HG02610 (cell line): ENCODE results near the gene ZDHHC5.
"Not testable (repeated sequence)": the region's sequence is repeated elsewhere in the genome, so short reads cannot be mapped to it uniquely, and the experiment has no call there.

Source experiments
- ATAC-seq: cut with Tn5 transposase; IDR thresholded peaks from one replicate; pipeline ENCODE4 v1.9.1; 2021; ENCODE audit warnings: mild to moderate bottlenecking, moderate library complexity; ENCODE audit not compliant: unreplicated experiment

The ZDHHC5 gene

GRCh38 chr11:57716726-57717125 lies 48.8 kb downstream of the ZDHHC5 start:
- ATAC-seq = not testable (repeated sequence)

DNA sequence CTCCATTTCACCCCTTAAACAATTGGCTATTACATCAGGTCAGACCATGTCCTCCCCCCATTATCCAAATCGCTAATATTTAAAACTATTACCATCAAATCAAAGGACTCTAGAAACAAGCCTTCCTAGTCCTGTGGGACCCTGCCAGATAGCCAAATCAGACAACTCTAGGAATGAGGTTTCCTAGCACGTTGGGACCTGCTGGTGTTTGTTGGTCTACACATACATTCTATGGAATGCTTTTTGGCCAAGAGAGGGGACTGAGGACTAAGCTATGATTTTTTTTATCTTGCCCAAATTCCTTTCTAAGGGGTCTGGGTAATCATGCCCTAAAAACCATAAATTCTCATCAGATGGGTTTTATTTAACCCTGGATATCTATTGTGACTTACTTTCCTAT lies 59.3 kb downstream of the ZDHHC5 start:
- no peak for ATAC-seq

- no peak for ATAC-seq
Measured at GRCh38 chr11:57728829-57729228, 60.9 kb downstream of the ZDHHC5 start.

- no peak for ATAC-seq
Measured at GRCh38 chr11:57729479-57729878, 61.6 kb downstream of the ZDHHC5 start.

GRCh38 chr11:57732661-57733060 lies 64.7 kb downstream of the ZDHHC5 start:
- ATAC-seq = no peak

- no peak for ATAC-seq
Measured at GRCh38 chr11:57735619-57736298, 67.8 kb downstream of the ZDHHC5 start.

GRCh38 chr11:57741132-57742086 lies 73.5 kb downstream of the ZDHHC5 start, which contains the start of gene SELENOH:
Gene SELENOH, plus strand, starts transcription at chr11:57741491. Its CDS starts 105 bp downstream, at chr11:57741596.
- peak; percentile 96 for ATAC-seq

DNA sequence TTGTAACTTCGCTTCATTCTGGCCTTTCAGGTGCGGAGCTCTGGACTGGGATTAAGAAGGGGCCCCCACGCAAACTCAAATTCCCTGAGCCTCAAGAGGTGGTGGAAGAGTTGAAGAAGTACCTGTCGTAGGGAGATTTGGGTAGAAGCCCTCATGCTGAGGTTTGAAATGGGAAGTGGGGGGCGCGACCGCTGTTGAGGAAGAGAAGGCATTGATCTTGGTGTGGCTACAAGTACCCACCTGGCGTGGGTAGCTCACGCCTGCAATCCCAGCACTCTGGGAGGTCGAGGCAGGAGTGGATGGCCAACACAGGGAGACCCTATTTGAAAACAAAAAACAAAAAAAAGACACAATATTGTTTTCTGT lies 74.2 kb downstream of the ZDHHC5 start:
- ATAC-seq = no peak

DNA sequence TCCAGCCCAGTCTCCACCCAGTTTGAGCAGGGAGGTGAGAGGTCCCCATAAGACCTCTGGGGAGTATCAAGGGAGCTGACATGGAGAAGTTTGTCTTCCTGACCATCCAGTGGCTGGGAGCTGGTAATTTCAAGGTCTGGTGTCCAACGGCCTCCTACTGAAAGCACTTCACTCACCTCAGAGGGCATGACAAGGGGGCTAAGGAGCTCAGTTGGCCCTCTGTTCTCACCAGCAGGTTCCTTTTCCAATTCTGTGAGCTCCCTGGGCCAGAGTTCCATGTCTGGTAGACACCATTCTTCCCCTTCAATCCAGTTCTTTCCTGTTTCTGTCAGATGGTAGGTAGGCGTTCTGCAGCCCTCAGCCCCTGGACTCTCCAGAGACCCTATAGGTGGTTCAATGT lies 76.4 kb downstream of the ZDHHC5 start:
- ATAC-seq = no peak

DNA sequence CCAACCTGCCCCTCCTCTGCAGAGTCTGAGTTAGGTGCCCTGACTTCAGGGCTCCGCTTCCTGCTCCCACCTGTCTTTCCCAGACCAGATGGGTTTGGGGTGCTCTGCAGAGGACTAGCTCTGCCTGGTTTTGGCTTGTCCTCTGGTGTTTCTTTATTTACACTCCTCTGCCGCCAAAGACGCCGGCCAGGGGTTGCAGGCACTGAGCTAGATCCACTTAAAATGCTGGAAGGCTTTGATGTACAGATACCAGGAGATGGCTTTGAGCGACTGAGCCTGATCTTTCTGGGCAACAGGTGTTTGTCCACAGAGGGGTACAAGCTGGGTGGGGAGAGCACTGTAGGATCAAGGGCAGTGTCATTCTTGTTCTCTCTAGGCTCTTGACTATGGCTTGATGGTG lies 77.3 kb downstream of the ZDHHC5 start:
- ATAC-seq = no peak

GRCh38 chr11:57746920-57747319 lies 79.0 kb downstream of the ZDHHC5 start:
- no peak for ATAC-seq
